Calu3 (cell line): ENCODE data around the gene BIN1. TPM values are rescaled to one million over a fixed set of nuclear protein-coding genes. Genes with fewer than 3 reads are reported as not detected.

ENCODE experiments used
- BruUV-seq: library from RNA; stranded (reverse); fragments of 400-500 nt; replicated peaks from 2 replicates; lab custom pipeline; 2021; lab: Mats Ljungman, UMichigan
- CTCF ChIA-PET: fragments of 300-600 bp; sonication (Branson Sonifier 250); formaldehyde crosslinking; loops from one replicate; lab custom pipeline; 2022; ENCODE audit warnings: antibody characterized with exemption; lab: Charles Lee
- DNase-seq: peaks from one replicate; pipeline ENCODE4 v3.0.0; 2022
- H3K27ac Mint-ChIP-seq: one replicate; pipeline ENCODE4 v1.8.0; 2022; ENCODE audit warnings: mixed read lengths; ENCODE audit not compliant: unreplicated experiment
- H3K27me3 Mint-ChIP-seq: one replicate; pipeline ENCODE4 v1.8.0; 2022; ENCODE audit warnings: mixed read lengths; ENCODE audit not compliant: unreplicated experiment
- H3K36me3 Mint-ChIP-seq: one replicate; pipeline ENCODE4 v1.8.0; 2022; ENCODE audit warnings: mild to moderate bottlenecking, moderate library complexity, mixed read lengths; ENCODE audit not compliant: insufficient read depth, unreplicated experiment
- H3K4me1 Mint-ChIP-seq: one replicate; pipeline ENCODE4 v1.8.0; 2022; ENCODE audit warnings: mild to moderate bottlenecking, low read depth, mixed read lengths; ENCODE audit not compliant: unreplicated experiment
- H3K4me3 Mint-ChIP-seq: one replicate; pipeline ENCODE4 v1.8.0; 2022; ENCODE audit warnings: mild to moderate bottlenecking, low read depth, moderate library complexity, mixed read lengths; ENCODE audit not compliant: unreplicated experiment
- H3K9me3 Mint-ChIP-seq: one replicate; pipeline ENCODE4 v1.8.0; 2022; ENCODE audit warnings: low read depth, mixed read lengths; ENCODE audit not compliant: unreplicated experiment
- CTCF ChIP-seq: fragments of 200-600 bp; IDR thresholded peaks from one replicate; pipeline ENCODE4 v1.8.0; 2022; ENCODE audit warnings: antibody characterized with exemption; ENCODE audit not compliant: unreplicated experiment
- intact Hi-C: fragments of 100-400 bp; cut with micrococcal nuclease; formaldehyde crosslinking; loops from one replicate; pipeline ENCODE4 v1.10.0; 2022; ENCODE audit not compliant: unreplicated experiment
- total RNA-seq: library from RNA; stranded (reverse); gene quantifications from 2 replicates; pipeline ENCODE4 v1.2.3, GENCODE V29; 2022

Gene BIN1
- total RNA-seq, 1 experiment from 2014 or later: 52.8 TPM

DNA sequence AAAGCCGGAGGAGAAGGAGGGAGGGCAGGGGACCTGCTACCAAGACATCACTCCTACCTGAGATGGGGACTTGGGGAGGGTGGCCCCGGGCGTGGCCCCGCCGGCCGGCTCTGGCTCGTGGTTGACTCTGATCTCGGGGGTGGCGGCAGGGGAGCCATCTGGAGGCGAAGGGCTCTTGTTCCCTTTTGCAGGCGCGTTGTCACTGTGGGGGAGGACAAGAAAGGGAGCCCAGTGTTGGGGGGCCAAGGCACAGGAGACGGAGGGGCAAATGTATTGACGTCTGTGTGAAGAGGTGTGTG is 48.1 kb downstream of the BIN1 start:
- intact Hi-C loops: no loop called here
- H3K27me3 Mint-ChIP-seq: no peaks in the 10 kb centered on the region
- H3K4me3 Mint-ChIP-seq: no peak overlapping the region
- H3K27ac Mint-ChIP-seq: no peak overlapping the region
- BruUV-seq: no TSS peak
- peaks cover 10% of the 10 kb centered on the region for H3K36me3 Mint-ChIP-seq
- CTCF ChIA-PET: no interaction called here
- peaks cover 8% of the 10 kb centered on the region for H3K4me1 Mint-ChIP-seq
- no peaks in the 10 kb centered on the region for H3K9me3 Mint-ChIP-seq
- no peak for DNase-seq
- TF ChIP-seq CTCF: no peak

GRCh38 chr2:127058246-127058953 is 48.6 kb downstream of the BIN1 start:
- peaks cover 13% of the 10 kb centered on the region for H3K4me1 Mint-ChIP-seq
- H3K4me3 Mint-ChIP-seq: no peak overlapping the region
- no peaks in the 10 kb centered on the region for H3K9me3 Mint-ChIP-seq
- CTCF ChIA-PET: no interaction called here
- peaks cover 15% of the 10 kb centered on the region for H3K36me3 Mint-ChIP-seq
- intact Hi-C loops: no loop called here
- BruUV-seq: no TSS peak
- no peak for TF ChIP-seq CTCF
- no peak overlapping the region for H3K27ac Mint-ChIP-seq
- no peaks in the 10 kb centered on the region for H3K27me3 Mint-ChIP-seq
- DNase-seq: no peak

DNA sequence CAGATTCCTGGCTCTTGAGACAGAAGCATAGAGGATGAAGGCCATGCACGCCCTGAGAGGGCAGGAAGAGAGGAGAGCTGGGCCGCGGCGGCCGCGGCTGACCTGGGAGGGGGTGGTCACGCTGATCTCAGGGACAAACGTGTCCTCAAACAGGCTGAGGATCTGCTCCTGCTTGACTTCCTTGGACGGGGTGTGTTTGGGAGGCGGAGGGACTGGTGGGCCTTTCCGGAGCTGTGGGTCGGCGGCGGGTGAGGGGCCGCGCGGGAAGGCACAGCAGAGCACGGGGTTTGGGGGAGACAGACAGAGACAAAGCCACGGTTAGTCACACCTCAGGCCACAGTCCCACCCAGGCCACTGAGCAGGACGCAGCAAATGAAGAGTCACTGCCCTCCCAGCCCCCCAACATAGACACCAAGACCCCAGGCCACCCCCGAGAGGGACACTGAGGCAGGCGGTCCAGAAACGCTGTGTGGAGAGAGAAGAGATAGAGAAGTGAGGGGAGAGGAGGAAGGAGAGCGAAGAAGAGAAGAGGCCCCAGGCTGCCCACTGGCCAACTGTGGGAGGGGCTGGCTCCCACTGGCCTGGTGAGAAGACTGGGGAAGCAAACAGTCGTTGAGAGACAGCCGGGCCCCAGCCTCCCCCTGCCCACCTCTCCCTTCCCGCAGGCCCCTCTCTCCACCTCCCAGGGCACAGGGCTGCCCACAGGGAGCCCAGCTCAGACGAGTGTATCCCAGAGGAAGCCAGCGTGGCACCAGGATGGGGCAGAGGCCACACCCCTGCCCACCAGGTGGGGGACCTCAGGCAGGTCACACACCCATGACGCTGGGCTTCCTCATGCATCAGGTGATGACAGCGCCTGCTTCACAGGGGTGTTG is 49.3 kb downstream of the BIN1 start:
- CTCF ChIA-PET: no interaction called here
- intact Hi-C loops: no loop called here
- no peak for TF ChIP-seq CTCF
- no peaks in the 10 kb centered on the region for H3K27me3 Mint-ChIP-seq
- peaks cover 20% of the 10 kb centered on the region for H3K4me1 Mint-ChIP-seq
- no peak for DNase-seq
- H3K27ac Mint-ChIP-seq: peak overlapping the region; percentile 33
- no peaks in the 10 kb centered on the region for H3K9me3 Mint-ChIP-seq
- no TSS peak for BruUV-seq
- H3K36me3 Mint-ChIP-seq: peaks cover 11% of the 10 kb centered on the region
- H3K4me3 Mint-ChIP-seq: no peak overlapping the region

DNA sequence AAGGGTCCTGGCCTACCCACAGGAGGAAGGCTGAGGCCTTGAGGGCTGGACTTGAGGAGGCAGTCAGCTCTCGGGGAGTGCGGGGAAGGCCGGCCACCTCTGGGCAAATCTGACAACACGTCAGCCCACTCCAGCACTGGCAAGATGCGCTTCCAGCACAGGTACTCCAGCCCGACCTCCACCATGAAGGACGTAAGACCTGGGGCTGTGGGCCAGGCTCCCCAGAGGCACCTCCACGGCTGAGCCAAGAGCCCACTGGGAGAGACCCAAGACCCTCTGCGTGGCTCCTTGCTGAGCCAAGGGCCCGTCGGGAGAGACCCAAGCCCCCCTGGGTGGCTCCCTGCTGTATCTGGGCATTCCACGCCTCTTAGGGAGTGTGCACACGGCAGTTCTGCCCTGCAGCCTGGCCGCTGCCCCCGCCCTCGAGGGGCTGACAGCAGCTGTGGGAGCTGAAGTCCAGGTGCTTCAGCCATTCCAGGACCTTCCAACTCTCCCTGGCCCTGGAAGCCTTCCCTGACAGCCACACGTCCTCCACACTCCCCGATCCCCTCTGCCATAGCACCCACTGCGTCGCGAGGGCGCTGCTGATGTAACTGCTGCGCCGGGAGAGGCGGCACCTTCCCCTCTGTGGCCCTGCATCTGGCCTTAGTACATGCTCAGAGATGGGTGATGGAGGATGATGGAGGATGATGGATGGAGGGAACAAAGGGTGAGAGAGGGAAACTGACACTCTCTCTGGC is 50.2 kb downstream of the BIN1 start:
- TF ChIP-seq CTCF: no peak
- Mint-ChIP-seq H3K27ac (peak overlapping the region; percentile 33), H3K9me3 (no peaks in the 10 kb centered on the region), H3K36me3 (peaks cover 11% of the 10 kb centered on the region), H3K27me3 (no peaks in the 10 kb centered on the region), H3K4me1 (peaks cover 21% of the 10 kb centered on the region), H3K4me3 (no peak overlapping the region)
- DNase-seq: no peak
- CTCF ChIA-PET: no interaction called here
- intact Hi-C loops: no loop called here
- BruUV-seq: no TSS peak
